IMR-90 (cell line): ENCODE data around the gene PKP3. TPM values are rescaled to one million over a fixed set of nuclear protein-coding genes. Genes with fewer than 3 reads are reported as not detected.

ENCODE experiments used
- ATAC-seq: fragments of 200-7000 bp; cut with Tn5 transposase; 2 replicates; pipeline ENCODE4 v1.9.1; 2020; ENCODE audit warnings: low read depth, mild to moderate bottlenecking, moderate library complexity
- BruUV-seq: library from RNA; stranded (reverse); fragments of 400-500 nt; replicated peaks from 2 replicates; lab custom pipeline; 2021; lab: Mats Ljungman, UMichigan
- CTCF ChIA-PET: fragments of 300-600 bp; formaldehyde crosslinking; extraction: SDS; loops from one replicate; lab custom pipeline; 2021; ENCODE audit warnings: antibody characterized with exemption; lab: Yijun Ruan, JAX
- POLR2A ChIA-PET: fragments of 300-600 bp; sonication (Branson Sonifier 250); formaldehyde crosslinking; loops from one replicate; lab custom pipeline; 2022; ENCODE audit warnings: antibody characterized with exemption; ENCODE audit not compliant: unreplicated experiment; lab: Charles Lee
- DNase-seq: peaks from one replicate; pipeline ENCODE4 v3.0.0; 2013
- H2AFZ ChIP-seq: replicated peaks from 2 replicates; pipeline ENCODE3; 2013; ENCODE audit warnings: low read length, mild to moderate bottlenecking; ENCODE audit not compliant: poor library complexity
- H2AK5ac ChIP-seq: 2 replicates; pipeline ENCODE4 v1.6.1; 2013; ENCODE audit warnings: low read depth, low read length, inconsistent platforms
- H2AK9ac ChIP-seq: replicated peaks from 2 replicates; pipeline ENCODE3; 2013; ENCODE audit warnings: mild to moderate bottlenecking, low read depth, low read length, moderate library complexity; ENCODE audit not compliant: poor library complexity
- H2BK120ac ChIP-seq: 2 replicates; pipeline ENCODE4 v1.6.1; 2013; ENCODE audit warnings: low read depth, low read length, inconsistent platforms
- H2BK15ac ChIP-seq: 3 replicates; pipeline ENCODE4 v1.6.1; 2013; ENCODE audit warnings: low read depth, low read length, inconsistent platforms
- H2BK20ac ChIP-seq: 2 replicates; pipeline ENCODE4 v1.6.1; 2013; ENCODE audit warnings: low read depth, mild to moderate bottlenecking, inconsistent platforms, low read length, moderate library complexity
- H2BK5ac ChIP-seq: 2 replicates; pipeline ENCODE4 v1.6.1; 2013; ENCODE audit warnings: mild to moderate bottlenecking, low read depth, low read length, inconsistent platforms; ENCODE audit not compliant: poor library complexity, severe bottlenecking
- H3K14ac ChIP-seq: replicated peaks from 2 replicates; pipeline ENCODE4 v1.6.1; 2013; ENCODE audit warnings: low read depth, low read length, inconsistent platforms
- H3K18ac ChIP-seq: 2 replicates; pipeline ENCODE4 v1.6.1; 2013; ENCODE audit warnings: low read depth, low read length, control low read depth
- H3K23ac ChIP-seq: 2 replicates; pipeline ENCODE4 v1.6.1; 2013; ENCODE audit warnings: low read depth, low read length, inconsistent platforms
- H3K27ac ChIP-seq: 2 replicates; pipeline ENCODE4 v1.5.1; 2013; ENCODE audit warnings: mild to moderate bottlenecking, control low read depth, low read length; ENCODE audit not compliant: insufficient read depth
- H3K27me3 ChIP-seq: 2 replicates; pipeline ENCODE4 v1.6.1; 2013; ENCODE audit warnings: low read length; ENCODE audit not compliant: control insufficient read depth, insufficient read depth
- H3K36me3 ChIP-seq: 2 replicates; pipeline ENCODE4 v1.6.1; 2013; ENCODE audit warnings: low read length, mixed read lengths; ENCODE audit not compliant: control insufficient read depth, insufficient read depth
- H3K4ac ChIP-seq: 2 replicates; pipeline ENCODE4 v1.6.1; 2013; ENCODE audit warnings: low read depth, low read length, inconsistent platforms
- H3K4me1 ChIP-seq: 2 replicates; pipeline ENCODE4 v1.6.1; 2013; ENCODE audit warnings: low read length, mixed read lengths; ENCODE audit not compliant: control insufficient read depth, insufficient read depth
- H3K4me2 ChIP-seq: 2 replicates; pipeline ENCODE4 v1.6.1; 2013; ENCODE audit warnings: low read depth, mild to moderate bottlenecking, control low read depth, low read length, moderate library complexity
- H3K4me3 ChIP-seq: 2 replicates; pipeline ENCODE4 v1.5.1; 2013; ENCODE audit warnings: low read depth, mild to moderate bottlenecking, control low read depth, low read length, moderate library complexity; ENCODE audit not compliant: insufficient read depth
- H3K56ac ChIP-seq: 2 replicates; pipeline ENCODE4 v1.6.1; 2013; ENCODE audit warnings: low read length, inconsistent platforms; ENCODE audit not compliant: insufficient read depth; ENCODE audit errors: extremely low read depth
- H3K79me1 ChIP-seq, 2 experiments: 2 replicates each; pipeline ENCODE4 v1.6.1; 2013; ENCODE audit warnings: low read length in 2 of 2, inconsistent platforms in 1 of 2, low read depth in 1 of 2
- H3K9ac ChIP-seq: 2 replicates; pipeline ENCODE4 v1.6.1; 2013; ENCODE audit warnings: low read depth, low read length, control low read depth
- H3K9me1 ChIP-seq: 2 replicates; pipeline ENCODE4 v1.6.1; 2013; ENCODE audit warnings: low read length, inconsistent platforms; ENCODE audit not compliant: insufficient read depth
- H3K9me3 ChIP-seq: 2 replicates; pipeline ENCODE4 v1.6.1; 2013; ENCODE audit warnings: low read length; ENCODE audit not compliant: control insufficient read depth, insufficient read depth
- H4K20me1 ChIP-seq: 2 replicates; pipeline ENCODE4 v1.6.1; 2013; ENCODE audit warnings: low read length, inconsistent platforms; ENCODE audit not compliant: insufficient read depth
- H4K5ac ChIP-seq: 2 replicates; pipeline ENCODE4 v1.6.1; 2013; ENCODE audit warnings: mild to moderate bottlenecking, low read depth, low read length, control low read depth
- H4K8ac ChIP-seq, 2 experiments: 2 replicates each; pipeline ENCODE4 v1.6.1; 2013; ENCODE audit warnings: low read depth in 2 of 2, low read length in 2 of 2, control low read depth in 1 of 2, inconsistent platforms in 1 of 2
- H4K91ac ChIP-seq: 2 replicates; pipeline ENCODE4 v1.6.1; 2013; ENCODE audit warnings: low read depth, low read length, inconsistent platforms; ENCODE audit not compliant: insufficient read depth
- BHLHE40 ChIP-seq: fragments of 150-350 bp; IDR thresholded peaks from 2 replicates; pipeline ENCODE4 v1.6.1; 2016; ENCODE audit warnings: mild to moderate bottlenecking, low read depth, low read length
- CEBPB ChIP-seq: IDR thresholded peaks from 2 replicates; pipeline ENCODE4 v1.6.1; 2012; ENCODE audit warnings: low read depth, low read length, improper control_type of control experiment
- CHD1 ChIP-seq: IDR thresholded peaks from 2 replicates; pipeline ENCODE4 v1.6.1; 2012; ENCODE audit warnings: low read depth, low read length, improper control_type of control experiment
- CTCF ChIP-seq: conservative IDR thresholded peaks from 2 replicates; pipeline ENCODE4 v1.5.1; 2012; ENCODE audit warnings: mild to moderate bottlenecking, low read depth, low read length, improper control_type of control experiment
- FOS ChIP-seq: fragments of 150-350 bp; IDR thresholded peaks from 2 replicates; pipeline ENCODE4 v1.6.1; 2016; ENCODE audit warnings: low read depth, low read length
- MAFK ChIP-seq: IDR thresholded peaks from 2 replicates; pipeline ENCODE4 v1.6.1; 2012; ENCODE audit warnings: low read depth, low read length, improper control_type of control experiment
- MAZ ChIP-seq: IDR thresholded peaks from 2 replicates; pipeline ENCODE4 v1.6.1; 2012; ENCODE audit warnings: low read depth, mild to moderate bottlenecking, low read length, improper control_type of control experiment, moderate library complexity, borderline replicate concordance
- MXI1 ChIP-seq: IDR thresholded peaks from 2 replicates; pipeline ENCODE4 v1.6.1; 2012; ENCODE audit warnings: low read depth, mild to moderate bottlenecking, low read length, moderate library complexity, borderline replicate concordance
- NFE2L2 ChIP-seq: fragments of 150-350 bp; IDR thresholded peaks from 2 replicates; pipeline ENCODE4 v1.6.1; 2016; ENCODE audit warnings: low read depth, mild to moderate bottlenecking, low read length
- POLR2A ChIP-seq: IDR thresholded peaks from 2 replicates; pipeline ENCODE4 v1.6.1; 2012; ENCODE audit warnings: mild to moderate bottlenecking, low read depth, low read length
- RAD21 ChIP-seq: IDR thresholded peaks from 2 replicates; pipeline ENCODE4 v1.6.1; 2012; ENCODE audit warnings: low read length, improper control_type of control experiment
- RCOR1 ChIP-seq: IDR thresholded peaks from 2 replicates; pipeline ENCODE4 v1.6.1; 2012; ENCODE audit warnings: mild to moderate bottlenecking, low read length, improper control_type of control experiment; ENCODE audit not compliant: insufficient replicate concordance
- RFX5 ChIP-seq: IDR thresholded peaks from 2 replicates; pipeline ENCODE4 v1.8.0; 2012; ENCODE audit warnings: low read depth, mild to moderate bottlenecking, low read length, moderate library complexity
- SMC3 ChIP-seq: fragments of 150-350 bp; IDR thresholded peaks from 2 replicates; pipeline ENCODE4 v1.6.1; 2016; ENCODE audit warnings: low read depth, mild to moderate bottlenecking, antibody characterized with exemption, low read length, moderate library complexity
- USF2 ChIP-seq: fragments of 150-350 bp; IDR thresholded peaks from 2 replicates; pipeline ENCODE4 v1.6.1; 2017; ENCODE audit warnings: mild to moderate bottlenecking, antibody characterized with exemption, low read length, low read depth
- WGBS, 2 experiments: methylation state at CpG; one replicate each; pipeline versions ENCODE4 v1.1.5 to v1.1.7; 2013; ENCODE audit warnings: missing lambda C conversion rate in 2 of 2; ENCODE audit not compliant: insufficient read length in 1 of 2; ENCODE audit errors: extremely low coverage in 2 of 2; 5-methylcytosine and 5-hydroxymethylcytosine counted together
- dilution Hi-C: fragments of 300-500 bp; cut with HindIII; formaldehyde crosslinking; loops from one replicate; pipeline ENCODE4 v1.14.3; 2018; ENCODE audit warnings: low sequenced_read_pairs; ENCODE audit not compliant: unreplicated experiment
- in situ Hi-C: fragments of 300-500 bp; cut with MboI; formaldehyde crosslinking; loops from 3 replicates; pipeline ENCODE4 v1.14.3; 2019; ENCODE audit warnings: low sequenced_read_pairs, inconsistent platforms, mixed read lengths
- intact Hi-C: fragments of 100-400 bp; cut with micrococcal nuclease; formaldehyde crosslinking; loops from 2 replicates; pipeline ENCODE4 v1.10.0; 2022
- polyA plus RNA-seq, 3 experiments: library from polyadenylated mRNA; depleted of rRNA; stranded (reverse); fragments of >200 nt; gene quantifications; 2 replicates each; pipeline ENCODE4 v1.2.3, GENCODE V29; 2012; ENCODE audit warnings: low replicate concordance in 1 of 3
- total RNA-seq: library from RNA; depleted of rRNA; stranded (reverse); fragments of >200 nt; gene quantifications from 2 replicates; pipeline ENCODE4 v1.2.3, GENCODE V29; 2012

Gene PKP3
- total and polyA plus RNA-seq, 2 of the 4 experiments (the other 2 are of a cell fraction), result 1.5 to 2.2 TPM

DNA sequence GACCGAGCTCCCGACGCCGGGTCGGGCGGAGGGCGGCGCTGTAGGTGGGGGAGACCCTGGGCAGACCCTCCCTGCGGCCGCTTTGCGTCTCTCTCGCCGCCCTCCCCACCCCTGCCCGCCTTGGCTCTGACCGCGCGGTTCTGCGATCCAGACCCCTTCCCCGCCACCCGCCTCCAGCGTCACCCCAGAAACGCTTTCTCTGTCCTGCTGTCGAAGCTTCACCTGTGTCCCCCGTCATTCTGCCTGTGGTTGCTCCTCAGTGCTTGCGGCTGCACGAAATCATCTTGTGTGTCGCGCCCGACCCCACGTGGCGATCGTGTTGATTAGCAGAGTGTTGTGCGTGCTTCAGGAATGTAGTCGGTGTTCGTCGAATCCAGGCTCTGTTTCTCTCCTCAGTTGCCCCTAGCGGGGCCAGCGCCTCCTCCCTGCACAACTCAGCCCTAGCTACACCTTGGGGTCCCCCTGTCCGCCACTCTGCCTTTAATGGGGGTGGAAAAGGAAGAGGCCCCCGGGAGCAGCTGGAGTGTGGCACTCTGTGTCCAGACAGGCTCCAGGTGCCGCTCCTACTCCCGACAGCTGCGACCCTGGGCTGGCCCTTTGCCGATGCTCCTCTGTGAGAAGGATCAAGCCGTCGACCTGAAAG lies 56.9 kb downstream of the PKP3 start:
- Histone ChIP-seq H3K9me1 (no peaks in the 10 kb centered on the region), H4K20me1 (peaks cover 22% of the 10 kb centered on the region), H4K5ac (no peak overlapping the region), H3K23ac (0 out of 2 replicates have a peak overlapping the region, but pooled peaks have one; percentile 31), H3K27ac (peak overlapping the region; percentile 57; the same call in 1 of the 2 replicates), H3K27me3 (no peaks in the 10 kb centered on the region), H3K4me3 (peak overlapping the region; percentile 77), H3K56ac (no peak overlapping the region), H4K91ac (no peak overlapping the region), H3K14ac (peak overlapping the region; percentile 30; the same call in 1 of the 2 replicates), H2AFZ (peak overlapping the region; percentile 86), H4K8ac (no peak overlapping the region), H2BK20ac (no peak overlapping the region), H3K36me3 (peaks cover 18% of the 10 kb centered on the region), H3K18ac (no peak overlapping the region), H3K9ac (peak overlapping the region; percentile 66), H3K79me1 (peaks cover 7 to 57% of the 10 kb centered on the region in 2 experiments), H3K4ac (peak overlapping the region; percentile 45; the same call in 1 of the 2 replicates), H2BK120ac (no peak overlapping the region), H2BK15ac (no peak overlapping the region), H2AK9ac (peak overlapping the region; percentile 92), H2AK5ac (peak overlapping the region; percentile 91), H3K9me3 (no peaks in the 10 kb centered on the region), H3K4me2 (peak overlapping the region; percentile 86), H3K4me1 (peaks cover 6% of the 10 kb centered on the region), H2BK5ac (no peak overlapping the region)
- BruUV-seq, result no TSS peak
- dilution Hi-C loops (no loop called here), intact Hi-C loops (loop anchor here (2.0 kb wide), 2 partner anchors 18 to 56 kb away; partner anchors contain the start of gene RNH1), in situ Hi-C loops (loop anchor here (10.0 kb wide), 1 partner anchor 146 kb away; the partner anchor contains the start of gene IFITM2)
- ChIA-PET POLR2A (no interaction called here), CTCF (interaction anchor here (3.4 kb wide), 1 partner anchor 44 kb away, joined by 12 read pairs; no protein-coding TSS in a partner anchor)
- ATAC-seq (peak; percentile 10), DNase-seq (peak; percentile 66)
- 1% methylated on average over 17 of the region's 46 CpGs; no CpG with 5 or more reads in 1 of the 2 experiments for WGBS, 2 experiments
- peak; percentile 72; the same call in 1 of the 2 replicates for TF ChIP-seq USF2
- no peak for TF ChIP-seq MAZ
- TF ChIP-seq BHLHE40, result peak; percentile 54
- TF ChIP-seq MXI1, result peak; percentile 97
- peak; percentile 47 for TF ChIP-seq RAD21
- no peak for TF ChIP-seq NFE2L2
- TF ChIP-seq CTCF, result peak; percentile 35
- no peak for TF ChIP-seq FOS
- peak; percentile 23; the same call in 1 of the 2 replicates for TF ChIP-seq SMC3
- no peak for TF ChIP-seq MAFK
- TF ChIP-seq CHD1, result no peak
- TF ChIP-seq CEBPB, result no peak
- no peak for TF ChIP-seq POLR2A
- TF ChIP-seq RCOR1, result no peak
- no peak for TF ChIP-seq RFX5
